Neural crest cell (in vitro differentiated cells): ENCODE data around the gene DGUOK. TPM values are rescaled to one million over a fixed set of nuclear protein-coding genes. Genes with fewer than 3 reads are reported as not detected.

ENCODE experiments used
- DNase-seq: peaks from one replicate; pipeline ENCODE4 v3.0.0; 2021; ENCODE audit warnings: low read depth, mixed read lengths, low spot score
- H3K27ac Mint-ChIP-seq: one replicate; pipeline ENCODE4 v1.8.0; 2021; ENCODE audit warnings: mild to moderate bottlenecking, mixed read lengths; ENCODE audit not compliant: unreplicated experiment
- H3K27me3 Mint-ChIP-seq: 2 replicates; pipeline ENCODE4 v1.8.0; 2021; ENCODE audit warnings: low read depth, mild to moderate bottlenecking, mixed read lengths
- H3K36me3 Mint-ChIP-seq: 2 replicates; pipeline ENCODE4 v1.8.0; 2021; ENCODE audit warnings: low read depth, mild to moderate bottlenecking, mixed read lengths
- H3K4me1 Mint-ChIP-seq: 2 replicates; pipeline ENCODE4 v1.8.0; 2021; ENCODE audit warnings: mixed read lengths
- H3K4me3 Mint-ChIP-seq: one replicate; pipeline ENCODE4 v1.8.0; 2021; ENCODE audit warnings: mild to moderate bottlenecking, mixed read lengths
- H3K9me3 Mint-ChIP-seq: 2 replicates; pipeline ENCODE4 v1.8.0; 2021; ENCODE audit warnings: mixed read lengths
- total RNA-seq: library from RNA; stranded (reverse); gene quantifications from 2 replicates; pipeline ENCODE4 v1.2.1, GENCODE V29; 2021
- TF ChIP-seq, protein P1 (sequence below): fragments of 200-600 bp; sonication (generic); conservative IDR thresholded peaks from 2 replicates; pipeline ENCODE4 v1.5.0; 2021; ENCODE audit warnings: antibody characterized with exemption, mild to moderate bottlenecking

DGUOK gene
- total RNA-seq, 1 donor from 2014 or later, result 100 TPM

DNA sequence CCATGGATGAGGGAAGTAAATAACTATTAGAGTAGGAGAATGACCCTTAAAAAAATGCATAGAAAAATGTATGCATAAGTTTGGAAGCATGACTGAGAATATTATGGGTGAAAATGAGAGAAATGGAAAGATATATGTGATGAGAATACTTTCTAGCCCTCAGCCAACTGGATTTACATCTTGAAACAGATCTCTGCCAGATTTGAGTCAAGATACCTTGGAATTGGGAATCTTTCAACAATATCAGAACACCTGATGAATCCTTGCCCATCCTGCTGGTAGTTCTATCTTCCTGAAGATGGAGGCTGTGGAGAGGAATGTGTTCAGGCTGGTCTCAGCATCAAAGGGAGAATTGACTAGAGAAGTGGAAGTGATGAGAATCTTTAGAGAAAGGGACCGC is 63.9 kb downstream of the DGUOK start:
- no peak overlapping the region for H3K27ac Mint-ChIP-seq
- peaks cover 49% of the 10 kb centered on the region for H3K4me1 Mint-ChIP-seq
- no peaks in the 10 kb centered on the region for H3K9me3 Mint-ChIP-seq
- H3K27me3 Mint-ChIP-seq, result peaks cover 3% of the 10 kb centered on the region
- H3K4me3 Mint-ChIP-seq, result no peak overlapping the region
- H3K36me3 Mint-ChIP-seq, result peaks cover 25% of the 10 kb centered on the region
- DNase-seq, result no peak
- TF ChIP-seq, protein P1, sequence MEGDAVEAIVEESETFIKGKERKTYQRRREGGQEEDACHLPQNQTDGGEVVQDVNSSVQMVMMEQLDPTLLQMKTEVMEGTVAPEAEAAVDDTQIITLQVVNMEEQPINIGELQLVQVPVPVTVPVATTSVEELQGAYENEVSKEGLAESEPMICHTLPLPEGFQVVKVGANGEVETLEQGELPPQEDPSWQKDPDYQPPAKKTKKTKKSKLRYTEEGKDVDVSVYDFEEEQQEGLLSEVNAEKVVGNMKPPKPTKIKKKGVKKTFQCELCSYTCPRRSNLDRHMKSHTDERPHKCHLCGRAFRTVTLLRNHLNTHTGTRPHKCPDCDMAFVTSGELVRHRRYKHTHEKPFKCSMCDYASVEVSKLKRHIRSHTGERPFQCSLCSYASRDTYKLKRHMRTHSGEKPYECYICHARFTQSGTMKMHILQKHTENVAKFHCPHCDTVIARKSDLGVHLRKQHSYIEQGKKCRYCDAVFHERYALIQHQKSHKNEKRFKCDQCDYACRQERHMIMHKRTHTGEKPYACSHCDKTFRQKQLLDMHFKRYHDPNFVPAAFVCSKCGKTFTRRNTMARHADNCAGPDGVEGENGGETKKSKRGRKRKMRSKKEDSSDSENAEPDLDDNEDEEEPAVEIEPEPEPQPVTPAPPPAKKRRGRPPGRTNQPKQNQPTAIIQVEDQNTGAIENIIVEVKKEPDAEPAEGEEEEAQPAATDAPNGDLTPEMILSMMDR, result no peak

DNA sequence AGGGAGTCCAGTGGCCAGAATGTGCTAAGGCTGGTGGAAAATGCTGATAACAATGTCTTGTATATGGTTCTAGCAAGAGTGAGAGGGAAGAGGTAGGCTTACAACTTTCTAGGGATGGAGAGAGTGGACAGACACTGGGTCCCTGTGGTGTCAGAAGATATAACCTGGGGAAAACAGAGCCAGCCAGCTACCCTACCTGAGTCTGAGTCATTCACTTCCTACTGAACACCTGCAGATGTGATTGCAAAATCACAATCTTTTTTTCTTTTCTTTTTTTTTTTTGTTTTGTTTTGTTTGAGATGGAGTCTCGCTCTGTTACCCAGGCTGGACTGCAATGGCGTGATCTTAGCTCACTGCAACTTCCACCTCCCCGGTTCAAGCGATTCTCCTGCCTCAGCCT is 65.4 kb downstream of the DGUOK start:
- Mint-ChIP-seq H3K27ac (no peak overlapping the region), H3K36me3 (peaks cover 20% of the 10 kb centered on the region), H3K4me3 (no peak overlapping the region), H3K27me3 (no peaks in the 10 kb centered on the region), H3K9me3 (no peaks in the 10 kb centered on the region), H3K4me1 (peaks cover 36% of the 10 kb centered on the region)
- DNase-seq, result no peak
- TF ChIP-seq, protein P1, result no peak

DNA sequence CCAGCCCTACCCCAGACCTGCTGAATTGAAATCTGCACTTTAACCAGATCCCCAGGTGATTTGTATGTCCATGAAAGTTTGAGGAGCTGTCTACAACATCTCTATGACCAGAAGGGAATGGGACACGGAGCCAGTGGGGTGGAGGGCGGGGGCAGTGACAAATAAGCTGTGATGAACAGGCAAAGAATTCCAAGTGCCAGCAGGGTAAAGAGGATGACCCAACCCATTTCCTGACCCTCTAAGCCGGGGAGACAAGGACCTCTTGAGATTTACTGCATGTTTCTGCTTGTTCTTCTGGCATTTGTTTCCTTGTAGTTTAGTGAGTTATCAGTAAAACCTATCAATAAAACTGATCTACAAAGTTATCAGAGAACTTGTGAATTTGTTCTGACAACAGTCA is 66.7 kb downstream of the DGUOK start:
- peaks cover 14% of the 10 kb centered on the region for H3K36me3 Mint-ChIP-seq
- no peak overlapping the region for H3K27ac Mint-ChIP-seq
- no peak for DNase-seq
- TF ChIP-seq, protein P1, result no peak
- no peak overlapping the region for H3K4me3 Mint-ChIP-seq
- no peaks in the 10 kb centered on the region for H3K9me3 Mint-ChIP-seq
- H3K4me1 Mint-ChIP-seq, result peaks cover 36% of the 10 kb centered on the region
- H3K27me3 Mint-ChIP-seq, result no peaks in the 10 kb centered on the region

DNA sequence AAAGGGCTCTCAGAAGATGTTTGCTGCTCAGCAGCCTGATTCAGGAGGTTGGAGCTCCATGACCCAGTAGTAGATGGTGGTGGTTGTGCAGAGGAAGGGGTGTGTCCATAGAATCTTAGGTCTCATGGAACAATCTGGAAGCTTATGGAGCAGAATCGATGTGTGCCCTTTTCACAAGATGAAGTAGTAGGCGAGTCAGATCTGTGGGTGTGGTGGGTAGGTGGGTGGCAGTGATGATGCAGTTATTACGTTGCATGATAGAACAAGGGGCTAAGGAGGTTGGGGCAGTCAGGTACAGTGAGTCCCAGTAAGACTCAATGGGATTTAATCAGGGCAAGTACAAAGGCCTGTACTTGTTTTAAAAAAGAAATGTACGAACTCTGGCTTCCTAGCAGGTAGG is 67.1 kb downstream of the DGUOK start:
- H3K27me3 Mint-ChIP-seq, result no peaks in the 10 kb centered on the region
- peaks cover 12% of the 10 kb centered on the region for H3K36me3 Mint-ChIP-seq
- no peak overlapping the region for H3K27ac Mint-ChIP-seq
- H3K4me3 Mint-ChIP-seq, result no peak overlapping the region
- H3K9me3 Mint-ChIP-seq, result no peaks in the 10 kb centered on the region
- DNase-seq, result no peak
- peaks cover 36% of the 10 kb centered on the region for H3K4me1 Mint-ChIP-seq
- TF ChIP-seq, protein P1, result no peak

DNA sequence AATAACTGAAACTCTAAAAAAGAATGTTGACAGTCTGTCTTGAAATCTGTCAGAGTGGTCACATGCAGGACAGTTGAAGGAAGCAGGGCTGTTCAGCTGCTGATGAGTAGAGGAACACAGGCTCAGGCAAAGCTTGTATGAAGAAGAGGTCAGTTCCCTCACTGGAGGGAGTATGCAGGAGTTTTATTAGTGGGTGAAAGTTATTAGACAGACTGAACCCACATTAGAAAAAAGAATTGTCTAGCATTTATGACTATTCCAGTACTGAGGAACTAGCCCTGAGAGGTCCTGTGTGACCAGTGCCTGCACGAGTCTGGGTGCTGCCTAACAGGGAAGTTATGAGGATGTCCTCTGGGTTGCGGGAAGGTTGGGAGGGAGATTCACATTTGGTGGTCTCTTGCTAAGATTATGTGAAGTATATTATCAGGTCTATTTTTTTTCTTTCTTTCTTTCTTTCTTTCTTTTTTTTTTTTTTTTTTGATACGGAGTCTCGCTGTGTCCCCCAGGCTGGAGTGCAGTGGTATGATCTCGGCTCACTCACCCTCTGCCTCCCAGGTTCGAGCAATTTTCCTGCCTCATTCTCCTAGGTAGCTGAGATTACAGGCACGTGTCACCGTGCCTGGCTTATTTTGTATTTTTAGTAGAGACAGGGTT is 67.6 kb downstream of the DGUOK start:
- no peak overlapping the region for H3K27ac Mint-ChIP-seq
- DNase-seq, result no peak
- peaks cover under 1% of the 10 kb centered on the region for H3K27me3 Mint-ChIP-seq
- H3K9me3 Mint-ChIP-seq, result no peaks in the 10 kb centered on the region
- H3K4me3 Mint-ChIP-seq, result no peak overlapping the region
- peaks cover 38% of the 10 kb centered on the region for H3K4me1 Mint-ChIP-seq
- H3K36me3 Mint-ChIP-seq, result peaks cover 10% of the 10 kb centered on the region
- TF ChIP-seq, protein P1, result no peak
